Astrocyte of the spinal cord (primary cell): ENCODE data around the gene IFNL2.
"Not testable (repeated sequence)": the region's sequence is repeated elsewhere in the genome, so short reads cannot be mapped to it uniquely, and the experiment has no call there.

ENCODE experiments used
- DNase-seq: peaks from one replicate; pipeline ENCODE4 v3.0.0; 2011; ENCODE audit warnings: low read depth, low spot score
- H3K4me3 ChIP-seq: 2 replicates; pipeline ENCODE4 v1.5.1; 2011; ENCODE audit warnings: low read depth, mild to moderate bottlenecking, low read length, moderate library complexity
- in situ Hi-C: cut with HindIII; loops from 2 replicates; pipeline ENCODE4 v1.10.0; 2017; ENCODE audit warnings: low sequenced_read_pairs
- TF ChIP-seq, protein P1 (sequence below): IDR thresholded peaks from 2 replicates; pipeline ENCODE4 v1.5.1; 2012; ENCODE audit warnings: low read depth, mild to moderate bottlenecking, low read length, inconsistent platforms

The IFNL2 gene

DNA sequence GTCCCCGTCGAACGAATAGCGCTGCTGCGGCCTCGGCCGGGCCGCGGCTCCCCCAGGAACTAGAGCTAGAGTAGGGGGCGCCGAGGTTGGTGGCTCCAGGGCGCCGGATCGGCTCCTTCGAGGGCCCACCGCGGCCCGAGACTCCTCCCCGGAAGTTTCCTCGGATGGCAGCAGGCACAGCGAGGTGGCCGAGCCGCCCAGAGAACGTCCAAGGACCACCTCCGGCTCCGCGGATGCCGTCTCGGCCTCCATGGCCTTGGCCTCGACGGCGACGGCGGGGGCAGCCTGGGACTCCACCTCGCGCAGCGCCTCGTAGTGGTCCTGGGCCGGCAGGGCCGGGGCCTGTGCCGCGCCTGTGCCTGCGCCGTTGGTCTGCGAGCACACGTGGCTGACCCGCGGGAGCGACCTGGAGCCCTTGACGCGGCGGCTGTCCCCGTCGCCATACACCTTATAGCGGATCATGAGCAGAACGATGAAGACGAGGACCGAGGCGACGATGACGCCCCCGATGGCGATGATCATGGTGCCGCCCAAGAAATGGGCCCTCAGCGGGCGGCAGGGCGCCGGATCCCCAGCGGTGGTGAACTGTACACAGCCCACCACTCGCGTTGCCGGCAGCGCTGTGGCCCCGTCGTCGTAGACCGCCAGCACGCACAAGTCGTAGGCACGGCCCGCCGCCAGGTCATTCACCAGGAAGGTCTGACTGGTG, 39.8 kb downstream of the IFNL2 start:
- H3K4me3 ChIP-seq, result no peak overlapping the region
- TF ChIP-seq, protein P1, sequence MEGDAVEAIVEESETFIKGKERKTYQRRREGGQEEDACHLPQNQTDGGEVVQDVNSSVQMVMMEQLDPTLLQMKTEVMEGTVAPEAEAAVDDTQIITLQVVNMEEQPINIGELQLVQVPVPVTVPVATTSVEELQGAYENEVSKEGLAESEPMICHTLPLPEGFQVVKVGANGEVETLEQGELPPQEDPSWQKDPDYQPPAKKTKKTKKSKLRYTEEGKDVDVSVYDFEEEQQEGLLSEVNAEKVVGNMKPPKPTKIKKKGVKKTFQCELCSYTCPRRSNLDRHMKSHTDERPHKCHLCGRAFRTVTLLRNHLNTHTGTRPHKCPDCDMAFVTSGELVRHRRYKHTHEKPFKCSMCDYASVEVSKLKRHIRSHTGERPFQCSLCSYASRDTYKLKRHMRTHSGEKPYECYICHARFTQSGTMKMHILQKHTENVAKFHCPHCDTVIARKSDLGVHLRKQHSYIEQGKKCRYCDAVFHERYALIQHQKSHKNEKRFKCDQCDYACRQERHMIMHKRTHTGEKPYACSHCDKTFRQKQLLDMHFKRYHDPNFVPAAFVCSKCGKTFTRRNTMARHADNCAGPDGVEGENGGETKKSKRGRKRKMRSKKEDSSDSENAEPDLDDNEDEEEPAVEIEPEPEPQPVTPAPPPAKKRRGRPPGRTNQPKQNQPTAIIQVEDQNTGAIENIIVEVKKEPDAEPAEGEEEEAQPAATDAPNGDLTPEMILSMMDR, result no peak
- DNase-seq, result no peak
- in situ Hi-C loops, result no loop called here

DNA sequence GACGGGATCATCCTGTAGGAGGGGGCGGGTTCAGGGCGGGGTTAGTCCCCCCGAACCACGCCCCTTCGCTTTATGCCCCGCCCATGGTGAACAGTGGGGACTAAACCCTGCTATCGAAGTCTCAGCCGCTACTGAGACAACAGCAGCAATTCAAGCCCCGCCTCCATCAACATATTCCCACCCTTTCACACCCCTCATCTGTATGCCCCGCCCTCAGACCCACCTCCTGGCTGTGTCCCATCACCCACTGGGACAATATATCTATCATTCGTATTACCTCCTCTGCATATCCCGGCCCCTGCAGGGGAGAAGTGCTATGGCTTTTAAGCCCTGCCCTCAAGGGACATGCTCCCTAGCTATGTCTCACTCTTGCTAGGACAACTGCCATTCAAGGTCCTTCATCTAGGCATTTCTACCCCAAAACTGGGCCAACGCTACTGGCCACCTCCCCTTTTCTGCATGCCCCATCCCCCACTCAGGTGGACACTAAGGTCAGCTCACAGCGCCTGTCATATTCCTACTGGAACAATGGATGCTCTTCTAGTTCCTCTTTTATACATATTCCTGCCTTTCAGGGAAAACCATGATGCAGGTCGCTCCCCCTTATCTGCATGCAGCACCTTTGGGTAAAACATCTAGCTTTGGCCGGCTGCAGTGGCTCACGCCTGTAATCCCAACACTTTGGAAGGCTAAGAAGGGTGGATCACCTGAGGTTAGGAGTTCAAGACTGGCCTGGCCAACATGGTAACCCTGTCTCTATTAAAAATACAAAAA, 40.5 kb downstream of the IFNL2 start:
- DNase-seq, result no peak
- TF ChIP-seq, protein P1, result no peak
- no peak overlapping the region for H3K4me3 ChIP-seq
- in situ Hi-C loops, result no loop called here

DNA sequence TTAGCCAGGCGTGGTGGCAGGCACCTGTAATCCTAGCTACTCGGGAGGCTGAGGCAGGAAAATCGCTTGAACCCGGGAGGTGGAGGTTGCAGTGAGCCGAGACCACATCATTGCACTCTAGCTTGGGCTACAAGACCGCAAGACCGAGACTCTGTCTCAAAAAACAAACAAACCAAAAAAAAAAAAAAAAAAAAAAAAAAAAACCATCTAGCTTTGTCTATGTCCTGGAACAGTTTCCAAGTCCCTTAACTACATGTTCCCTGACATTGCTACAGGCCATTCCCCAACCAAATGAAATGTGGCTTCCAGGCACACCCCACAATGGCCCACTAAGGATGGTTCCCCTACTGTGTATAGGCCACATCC, 41.1 kb downstream of the IFNL2 start:
- DNase-seq, H3K4me3 ChIP-seq, in situ Hi-C loops: not testable (repeated sequence)

DNA sequence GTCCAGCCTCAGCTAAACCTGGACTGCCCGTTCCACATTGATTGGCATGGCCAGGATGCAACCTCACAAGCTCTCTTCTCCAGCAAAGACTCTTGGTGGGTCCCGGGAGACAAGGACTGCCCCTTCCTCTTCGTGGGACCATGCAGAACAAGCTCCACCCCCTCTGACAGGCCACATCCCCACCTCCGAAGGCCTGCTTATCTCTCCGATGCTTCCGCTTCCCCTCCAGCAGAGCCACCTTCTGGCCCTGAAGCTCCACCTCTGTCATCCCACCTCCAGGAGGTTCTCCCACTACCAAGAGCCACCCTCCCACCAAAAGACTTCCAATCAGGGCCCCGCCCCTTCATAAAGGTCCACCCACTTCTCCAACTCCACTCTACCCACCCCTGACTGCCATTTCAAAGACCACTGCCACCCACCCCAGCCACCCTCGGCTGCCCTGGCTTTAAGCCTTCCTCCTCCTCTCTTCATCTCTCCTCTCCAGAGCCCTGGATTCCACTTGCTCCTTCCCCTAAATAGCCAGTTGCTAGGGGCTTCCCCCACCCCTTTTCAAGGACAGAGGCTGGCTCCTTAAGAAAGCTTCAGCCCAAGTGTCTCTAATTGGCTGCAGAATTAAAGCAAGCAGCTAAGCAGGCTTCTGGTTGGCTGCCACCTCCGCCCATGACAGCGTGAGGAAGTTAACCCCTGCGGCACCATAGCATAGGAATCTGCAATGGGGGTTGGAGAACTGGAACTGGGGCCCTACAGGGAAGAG, 42.5 kb downstream of the IFNL2 start:
- TF ChIP-seq, protein P1, result no peak
- no peak overlapping the region for H3K4me3 ChIP-seq
- in situ Hi-C loops, result no loop called here
- no peak for DNase-seq

DNA sequence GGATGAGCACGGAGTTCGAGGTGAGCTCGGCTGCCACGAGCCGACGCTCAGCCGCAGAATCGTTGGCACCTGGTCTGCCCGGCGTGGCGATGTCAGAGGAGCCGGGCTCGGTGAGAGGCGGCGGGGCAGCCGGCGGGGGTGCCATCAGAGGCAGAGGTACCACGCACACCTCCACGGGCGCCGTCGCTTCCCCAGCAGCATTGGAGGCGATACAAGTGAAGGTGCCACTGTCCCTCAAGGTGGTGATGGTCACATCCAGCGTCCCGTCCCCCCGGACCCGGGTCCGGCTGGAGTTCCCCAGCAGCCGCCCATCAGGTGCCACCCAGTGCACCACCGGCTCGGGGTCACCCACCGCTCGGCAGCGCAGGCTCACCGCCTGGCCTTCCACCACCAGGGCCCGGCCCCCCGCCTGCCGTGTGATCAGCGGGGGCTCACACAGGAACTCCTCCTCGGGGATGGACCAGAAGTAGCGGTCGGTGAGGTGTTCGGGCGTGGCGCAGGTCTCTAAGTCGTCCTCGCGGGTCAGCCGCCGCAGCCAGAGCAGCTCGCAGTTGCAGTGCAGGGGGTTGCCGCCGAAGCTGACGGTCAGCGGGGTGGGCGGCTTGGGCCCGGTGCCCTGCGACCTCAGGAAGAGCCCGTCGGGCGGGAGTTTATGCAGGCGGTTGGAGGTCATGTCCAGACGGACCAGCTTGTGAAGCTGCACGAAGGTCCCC, 46.0 kb downstream of the IFNL2 start:
- no peak for DNase-seq
- in situ Hi-C loops, result no loop called here

DNA sequence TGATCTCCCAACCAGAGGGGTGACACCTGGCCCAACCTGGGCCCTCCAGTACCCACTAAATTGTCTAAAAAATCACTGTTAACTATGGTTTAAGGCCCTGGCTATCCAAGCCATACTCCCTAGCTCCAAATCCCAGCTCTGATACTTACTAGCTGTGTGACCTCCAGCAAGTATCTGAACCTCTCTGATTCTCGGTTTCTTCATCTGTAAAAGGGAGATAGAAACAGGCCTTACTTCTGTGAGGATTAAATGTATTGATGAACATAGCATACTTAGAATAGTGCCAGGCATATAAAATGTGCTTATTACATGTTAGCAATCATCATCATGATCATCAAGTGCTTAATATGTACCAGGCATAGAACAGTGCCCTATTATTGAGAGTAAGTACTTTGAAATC, 47.7 kb downstream of the IFNL2 start:
- no peak overlapping the region for H3K4me3 ChIP-seq
- DNase-seq, result no peak
- in situ Hi-C loops, result no loop called here
- TF ChIP-seq, protein P1, result no peak

More for the DNA sequence above, 46.0 kb downstream of the IFNL2 start:
- TF ChIP-seq, protein P1, result no peak
- no peak overlapping the region for H3K4me3 ChIP-seq
